Measurements from ENCODE around the gene EBF3. TPM values are rescaled to one million over a fixed set of nuclear protein-coding genes. Genes with fewer than 3 reads are reported as not detected.

The EBF3 gene
- total RNA-seq, 2 donors from 2014 or later, result not detected

- Mint-ChIP-seq H3K27me3 (peaks cover 5 to 12% of the 10 kb centered on the region in 2 donors), H3K4me3 (no peak overlapping the region), H3K27ac (no peak overlapping the region), H3K4me1 (ENCODE audit: low read depth in 2 of 2) (no peaks in the 10 kb centered on the region), H3K9me3 (no peaks in the 10 kb centered on the region), H3K36me3 (no peaks in the 10 kb centered on the region)
- ATAC-seq (peak in 1 of 2 donors; percentile 33), DNase-seq (ENCODE audit: low spot score) (no peak)
Observed at GRCh38 chr10:129880191-129880870, 83.7 kb downstream of the EBF3 start.

GRCh38 chr10:129879655-129880054, 84.4 kb downstream of the EBF3 start:
- H3K4me1 Mint-ChIP-seq (ENCODE audit: low read depth in 2 of 2), result no peaks in the 10 kb centered on the region
- no peaks in the 10 kb centered on the region for H3K9me3 Mint-ChIP-seq
- DNase-seq (ENCODE audit: low spot score), result no peak
- peaks cover 5 to 12% of the 10 kb centered on the region in 2 donors for H3K27me3 Mint-ChIP-seq
- H3K27ac Mint-ChIP-seq, result no peak overlapping the region
- H3K36me3 Mint-ChIP-seq, result no peaks in the 10 kb centered on the region
- ATAC-seq, result no peak
- H3K4me3 Mint-ChIP-seq, result no peak overlapping the region

- ATAC-seq, result no peak
- H3K4me3 Mint-ChIP-seq, result no peak overlapping the region
Observed at GRCh38 chr10:129878835-129879234, 85.2 kb downstream of the EBF3 start.

GRCh38 chr10:129877773-129878371, 86.2 kb downstream of the EBF3 start:
- no peak for ATAC-seq
- no peaks in the 10 kb centered on the region for H3K36me3 Mint-ChIP-seq
- H3K27ac Mint-ChIP-seq, result no peak overlapping the region

More at GRCh38 chr10:129878835-129879234, 85.2 kb downstream of the EBF3 start:
- no peak for DNase-seq (ENCODE audit: low spot score)
- H3K27ac Mint-ChIP-seq, result no peak overlapping the region
- H3K9me3 Mint-ChIP-seq, result no peaks in the 10 kb centered on the region
- H3K36me3 Mint-ChIP-seq, result no peaks in the 10 kb centered on the region
- peaks cover 5 to 12% of the 10 kb centered on the region in 2 donors for H3K27me3 Mint-ChIP-seq
- no peaks in the 10 kb centered on the region for H3K4me1 Mint-ChIP-seq (ENCODE audit: low read depth in 2 of 2)

GRCh38 chr10:129876838-129877237, 87.2 kb downstream of the EBF3 start:
- ATAC-seq, result no peak
- DNase-seq (ENCODE audit: low spot score), result no peak
- no peak overlapping the region for H3K4me3 Mint-ChIP-seq
- H3K27me3 Mint-ChIP-seq, result peaks cover 12% of the 10 kb centered on the region in 2 donors
- H3K9me3 Mint-ChIP-seq, result no peaks in the 10 kb centered on the region
- no peaks in the 10 kb centered on the region for H3K4me1 Mint-ChIP-seq (ENCODE audit: low read depth in 2 of 2)
- H3K27ac Mint-ChIP-seq, result no peak overlapping the region
- H3K36me3 Mint-ChIP-seq, result no peaks in the 10 kb centered on the region

More at GRCh38 chr10:129877773-129878371, 86.2 kb downstream of the EBF3 start:
- no peaks in the 10 kb centered on the region for H3K9me3 Mint-ChIP-seq
- H3K4me3 Mint-ChIP-seq, result no peak overlapping the region
- no peaks in the 10 kb centered on the region for H3K4me1 Mint-ChIP-seq (ENCODE audit: low read depth in 2 of 2)
- peaks cover 7 to 12% of the 10 kb centered on the region in 2 donors for H3K27me3 Mint-ChIP-seq
- DNase-seq (ENCODE audit: low spot score), result no peak

GRCh38 chr10:129875993-129876726, 87.9 kb downstream of the EBF3 start:
- H3K9me3 Mint-ChIP-seq, result no peaks in the 10 kb centered on the region

GRCh38 chr10:129873351-129873750, 90.7 kb downstream of the EBF3 start:
- DNase-seq (ENCODE audit: low spot score) (no peak), ATAC-seq (no peak)
- H3K36me3 Mint-ChIP-seq, result no peaks in the 10 kb centered on the region
- H3K4me3 Mint-ChIP-seq, result no peak overlapping the region
- no peaks in the 10 kb centered on the region for H3K9me3 Mint-ChIP-seq
- H3K27me3 Mint-ChIP-seq, result peaks cover 0 to 6% of the 10 kb centered on the region in 2 donors
- H3K27ac Mint-ChIP-seq, result no peak overlapping the region
- H3K4me1 Mint-ChIP-seq (ENCODE audit: low read depth in 2 of 2), result peaks cover 4 to 6% of the 10 kb centered on the region in 2 donors

More at GRCh38 chr10:129875993-129876726, 87.9 kb downstream of the EBF3 start:
- H3K4me3 Mint-ChIP-seq, result no peak overlapping the region
- peaks cover under 1 to 3% of the 10 kb centered on the region in 2 donors for H3K4me1 Mint-ChIP-seq (ENCODE audit: low read depth in 2 of 2)
- no peaks in the 10 kb centered on the region for H3K36me3 Mint-ChIP-seq
- no peak for DNase-seq (ENCODE audit: low spot score)
- H3K27me3 Mint-ChIP-seq, result peaks cover 12% of the 10 kb centered on the region in 2 donors
- ATAC-seq, result no peak
- H3K27ac Mint-ChIP-seq, result no peak overlapping the region

- H3K27me3 Mint-ChIP-seq, result peaks cover 0 to 6% of the 10 kb centered on the region in 2 donors
- ATAC-seq, result no peak
Observed at GRCh38 chr10:129871966-129872365, 92.1 kb downstream of the EBF3 start.

GRCh38 chr10:129870961-129871621, 93.0 kb downstream of the EBF3 start:
- DNase-seq (ENCODE audit: low spot score) (no peak), ATAC-seq (no peak)
- Mint-ChIP-seq H3K4me1 (ENCODE audit: low read depth in 2 of 2) (peaks cover 4 to 6% of the 10 kb centered on the region in 2 donors), H3K4me3 (no peak overlapping the region), H3K27me3 (peaks cover 0 to 6% of the 10 kb centered on the region in 2 donors), H3K36me3 (no peaks in the 10 kb centered on the region), H3K9me3 (no peaks in the 10 kb centered on the region), H3K27ac (no peak overlapping the region)

More at GRCh38 chr10:129871966-129872365, 92.1 kb downstream of the EBF3 start:
- Mint-ChIP-seq H3K27ac (no peak overlapping the region), H3K9me3 (no peaks in the 10 kb centered on the region), H3K4me3 (no peak overlapping the region), H3K4me1 (ENCODE audit: low read depth in 2 of 2) (peaks cover 4 to 6% of the 10 kb centered on the region in 2 donors), H3K36me3 (no peaks in the 10 kb centered on the region)
- DNase-seq (ENCODE audit: low spot score), result no peak

GRCh38 chr10:129870474-129870757, 93.7 kb downstream of the EBF3 start:
- DNase-seq (ENCODE audit: low spot score) (no peak), ATAC-seq (no peak)
- Mint-ChIP-seq H3K27ac (no peak overlapping the region), H3K9me3 (no peaks in the 10 kb centered on the region), H3K4me1 (ENCODE audit: low read depth in 2 of 2) (peaks cover 4 to 6% of the 10 kb centered on the region in 2 donors), H3K36me3 (no peaks in the 10 kb centered on the region), H3K4me3 (no peak overlapping the region), H3K27me3 (peaks cover 0 to 6% of the 10 kb centered on the region in 2 donors)

- H3K36me3 Mint-ChIP-seq, result no peaks in the 10 kb centered on the region
- H3K4me1 Mint-ChIP-seq (ENCODE audit: low read depth in 2 of 2), result peaks cover 4 to 6% of the 10 kb centered on the region in 2 donors
- H3K9me3 Mint-ChIP-seq, result no peaks in the 10 kb centered on the region
- no peak overlapping the region for H3K4me3 Mint-ChIP-seq
- DNase-seq (ENCODE audit: low spot score) (no peak), ATAC-seq (no peak)
- peaks cover 0 to 6% of the 10 kb centered on the region in 2 donors for H3K27me3 Mint-ChIP-seq
- no peak overlapping the region for H3K27ac Mint-ChIP-seq
Observed at GRCh38 chr10:129869596-129870473, 94.2 kb downstream of the EBF3 start.

GRCh38 chr10:129868449-129869035, 95.5 kb downstream of the EBF3 start:
- ATAC-seq (no peak), DNase-seq (ENCODE audit: low spot score) (no peak)
- Mint-ChIP-seq H3K27me3 (peaks cover 0 to 6% of the 10 kb centered on the region in 2 donors), H3K36me3 (no peaks in the 10 kb centered on the region), H3K27ac (no peak overlapping the region), H3K4me3 (no peak overlapping the region), H3K4me1 (ENCODE audit: low read depth in 2 of 2) (peaks cover 4 to 6% of the 10 kb centered on the region in 2 donors), H3K9me3 (no peaks in the 10 kb centered on the region)

Data from natural killer cell treated with Interleukin-12 subunit alpha and Interleukin-12 subunit beta and Interleukin-15 and Interleukin-18, amount 100 ng/mL, for 72 hours (primary cell).